Measurements from ENCODE around the gene HAUS7.

Gene HAUS7

DNA sequence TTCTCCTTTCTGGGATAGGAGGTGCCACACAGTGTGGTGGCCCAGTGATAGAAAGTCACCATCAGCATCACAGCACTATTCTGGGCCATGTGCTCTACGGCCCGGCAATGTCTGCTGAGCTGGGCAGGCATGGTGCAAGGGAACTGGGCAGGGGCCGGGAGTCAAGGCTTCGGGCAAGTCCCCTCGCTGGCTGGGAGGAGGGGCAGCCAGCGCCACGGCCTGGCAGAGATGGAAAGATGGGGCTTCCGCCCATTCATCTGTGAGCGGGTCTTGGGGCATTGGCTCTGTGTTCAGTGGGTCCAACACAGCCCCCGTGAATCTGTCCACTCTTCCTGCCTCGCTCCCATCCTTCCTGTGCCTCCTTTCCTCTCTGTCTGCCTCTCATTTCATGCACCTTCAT lies 40.0 kb upstream of the HAUS7 start:
- H3K27me3 ChIP-seq (replicated peaks; ENCODE audit: control insufficient read depth, insufficient read depth, low read length): peaks cover 15% of the 10 kb centered on the region
- H3K4me1 ChIP-seq (ENCODE audit: control insufficient read depth, insufficient read depth, low read length): no peaks in the 10 kb centered on the region
- H3K9ac ChIP-seq (ENCODE audit: low read length): no peak overlapping the region
- no peaks in the 10 kb centered on the region for H3K36me3 ChIP-seq (ENCODE audit: control insufficient read depth, insufficient read depth, low read length, severe bottlenecking)
- no peak for DNase-seq (ENCODE audit: low read depth)
- no peaks in the 10 kb centered on the region for H3K9me3 ChIP-seq (ENCODE audit: control insufficient read depth, low read length)
- H3K4me3 ChIP-seq (ENCODE audit: low read length): no peak overlapping the region

DNA sequence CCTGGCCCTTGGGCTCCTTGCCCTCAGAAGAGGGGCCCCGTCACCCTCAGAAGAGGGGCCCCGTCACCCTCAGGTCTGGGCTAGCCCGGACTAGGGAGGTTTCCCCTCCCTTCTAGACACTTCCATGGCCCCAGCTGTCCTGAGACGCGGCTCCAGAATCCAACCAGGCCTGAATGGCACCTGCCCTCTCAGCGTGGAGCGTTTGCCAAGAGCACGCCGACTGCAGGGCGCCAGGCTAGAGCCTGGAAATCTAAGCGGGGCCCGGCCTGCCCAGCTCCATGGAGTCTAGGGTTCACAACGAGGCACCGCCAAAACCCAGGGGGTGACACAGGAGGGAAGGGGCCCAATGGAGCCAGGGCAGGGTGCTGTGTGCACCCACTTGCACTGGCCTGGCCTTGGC lies 39.2 kb upstream of the HAUS7 start:
- H3K4me3 ChIP-seq (ENCODE audit: low read length): no peak overlapping the region
- H3K36me3 ChIP-seq (ENCODE audit: control insufficient read depth, insufficient read depth, low read length, severe bottlenecking): no peaks in the 10 kb centered on the region
- H3K9me3 ChIP-seq (ENCODE audit: control insufficient read depth, low read length): no peaks in the 10 kb centered on the region
- DNase-seq (ENCODE audit: low read depth): no peak
- no peak overlapping the region for H3K9ac ChIP-seq (ENCODE audit: low read length)
- no peaks in the 10 kb centered on the region for H3K4me1 ChIP-seq (ENCODE audit: control insufficient read depth, insufficient read depth, low read length)
- H3K27me3 ChIP-seq (replicated peaks; ENCODE audit: control insufficient read depth, insufficient read depth, low read length): peaks cover 7% of the 10 kb centered on the region

DNA sequence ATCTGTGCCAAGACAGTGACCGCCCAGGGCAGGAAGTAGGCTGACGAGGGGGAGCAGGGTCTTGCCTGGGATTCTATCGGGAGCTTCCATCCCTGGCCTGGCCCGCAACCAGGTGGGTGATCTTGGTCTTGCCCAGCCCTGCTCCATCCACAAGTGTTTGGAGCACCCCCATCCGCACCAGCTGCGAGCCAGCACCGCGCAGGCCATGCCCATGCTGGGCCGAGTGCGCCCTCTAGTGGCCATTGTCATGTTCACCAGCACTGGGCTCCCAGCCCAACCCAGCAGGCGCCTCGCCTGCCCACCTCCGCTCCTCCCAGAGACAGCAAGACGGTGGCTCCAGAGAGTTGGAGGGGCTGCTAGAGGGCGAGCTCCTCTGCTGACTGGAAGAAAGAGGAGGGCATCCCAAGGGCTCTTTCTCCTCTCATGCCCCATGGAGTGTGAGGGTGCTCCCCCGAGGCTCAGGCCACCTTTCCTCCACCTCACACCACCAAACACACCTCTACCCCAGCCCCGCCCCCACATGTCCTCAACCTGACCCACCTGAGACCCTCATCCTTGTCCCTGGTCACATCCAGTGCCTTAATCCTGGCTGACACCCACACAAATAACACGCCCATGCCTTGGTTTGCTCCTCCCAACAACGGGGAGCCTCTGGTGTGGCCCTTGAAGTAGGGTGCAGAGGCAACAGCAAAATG lies 37.3 kb upstream of the HAUS7 start:
- DNase-seq (ENCODE audit: low read depth): peak; percentile 84
- no peak overlapping the region for H3K9ac ChIP-seq (ENCODE audit: low read length)
- no peaks in the 10 kb centered on the region for H3K4me1 ChIP-seq (ENCODE audit: control insufficient read depth, insufficient read depth, low read length)
- no peaks in the 10 kb centered on the region for H3K9me3 ChIP-seq (ENCODE audit: control insufficient read depth, low read length)
- no peaks in the 10 kb centered on the region for H3K36me3 ChIP-seq (ENCODE audit: control insufficient read depth, insufficient read depth, low read length, severe bottlenecking)
- peaks cover 2% of the 10 kb centered on the region for H3K27me3 ChIP-seq (replicated peaks; ENCODE audit: control insufficient read depth, insufficient read depth, low read length)
- no peak overlapping the region for H3K4me3 ChIP-seq (ENCODE audit: low read length)

DNA sequence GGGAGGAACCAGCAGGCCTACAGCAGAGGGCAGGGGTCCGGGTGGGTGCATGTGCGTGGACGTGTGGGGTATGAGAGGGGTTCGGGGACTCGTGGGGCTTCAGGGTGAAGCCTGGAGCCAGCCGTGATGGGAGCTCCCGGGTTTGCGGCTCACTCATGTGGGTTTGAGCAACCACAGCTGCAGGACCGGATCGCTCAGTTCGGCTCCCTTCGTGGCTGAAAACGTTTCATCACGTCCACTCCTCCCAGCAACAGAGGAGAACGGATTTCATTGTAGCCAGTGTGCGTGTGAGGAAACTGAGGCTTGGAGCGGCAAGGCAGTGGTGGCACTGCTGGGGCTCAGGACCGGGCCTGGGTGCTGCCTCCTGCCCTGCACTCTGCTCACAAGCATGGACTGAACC lies 35.0 kb upstream of the HAUS7 start:
- no peak for DNase-seq (ENCODE audit: low read depth)
- Histone ChIP-seq H3K4me1 (ENCODE audit: control insufficient read depth, insufficient read depth, low read length) (no peaks in the 10 kb centered on the region), H3K27me3 (replicated peaks; ENCODE audit: control insufficient read depth, insufficient read depth, low read length) (no peaks in the 10 kb centered on the region), H3K9ac (ENCODE audit: low read length) (no peak overlapping the region), H3K9me3 (ENCODE audit: control insufficient read depth, low read length) (no peaks in the 10 kb centered on the region), H3K36me3 (ENCODE audit: control insufficient read depth, insufficient read depth, low read length, severe bottlenecking) (no peaks in the 10 kb centered on the region), H3K4me3 (ENCODE audit: low read length) (no peak overlapping the region)

DNA sequence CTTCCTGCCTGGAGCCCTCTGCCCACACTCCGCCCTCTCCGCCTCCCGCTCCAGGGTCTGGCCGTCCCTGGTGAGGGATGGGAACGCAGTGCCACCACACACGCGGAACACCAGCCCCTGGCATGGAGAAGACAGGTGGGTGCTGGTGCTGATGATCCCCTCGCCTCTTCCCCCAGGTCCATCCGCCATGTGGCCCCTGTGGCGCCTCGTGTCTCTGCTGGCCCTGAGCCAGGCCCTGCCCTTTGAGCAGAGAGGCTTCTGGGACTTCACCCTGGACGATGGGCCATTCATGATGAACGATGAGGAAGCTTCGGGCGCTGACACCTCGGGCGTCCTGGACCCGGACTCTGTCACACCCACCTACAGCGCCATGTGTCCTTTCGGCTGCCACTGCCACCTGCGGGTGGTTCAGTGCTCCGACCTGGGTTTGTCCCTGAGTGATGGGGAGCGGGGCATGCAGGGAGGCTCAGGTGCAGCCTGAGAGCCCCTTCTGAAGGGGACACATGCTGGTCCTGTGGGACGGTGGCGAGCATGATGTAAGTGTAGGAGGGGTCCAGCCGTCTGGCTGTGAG lies 34.2 kb upstream of the HAUS7 start:
- Histone ChIP-seq H3K4me1 (ENCODE audit: control insufficient read depth, insufficient read depth, low read length) (no peaks in the 10 kb centered on the region), H3K4me3 (ENCODE audit: low read length) (no peak overlapping the region), H3K27me3 (replicated peaks; ENCODE audit: control insufficient read depth, insufficient read depth, low read length) (no peaks in the 10 kb centered on the region), H3K36me3 (ENCODE audit: control insufficient read depth, insufficient read depth, low read length, severe bottlenecking) (no peaks in the 10 kb centered on the region), H3K9ac (ENCODE audit: low read length) (no peak overlapping the region), H3K9me3 (ENCODE audit: control insufficient read depth, low read length) (no peaks in the 10 kb centered on the region)
- no peak for DNase-seq (ENCODE audit: low read depth)

DNA sequence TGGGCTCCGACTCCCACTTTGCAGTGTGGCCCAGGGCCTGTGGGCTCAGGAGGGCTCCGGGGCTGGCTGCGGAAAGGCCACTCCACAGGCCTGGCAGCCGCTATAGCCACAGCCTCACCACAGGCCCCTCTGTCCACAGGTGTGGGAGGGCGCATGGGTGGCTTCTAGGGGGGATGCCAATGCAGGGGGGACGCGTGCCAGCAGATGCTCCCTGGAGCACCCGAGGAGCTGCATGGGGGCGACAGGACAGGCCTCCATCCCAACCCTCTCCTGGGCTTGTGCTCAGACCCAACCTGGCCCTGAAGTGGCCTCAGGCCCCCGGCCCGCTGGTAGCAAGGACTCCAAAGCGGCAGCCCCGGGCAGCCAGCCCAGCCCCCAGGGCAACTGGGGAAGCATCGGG lies 32.4 kb upstream of the HAUS7 start:
- no peak overlapping the region for H3K9ac ChIP-seq (ENCODE audit: low read length)
- peaks cover 4% of the 10 kb centered on the region for H3K27me3 ChIP-seq (replicated peaks; ENCODE audit: control insufficient read depth, insufficient read depth, low read length)
- H3K9me3 ChIP-seq (ENCODE audit: control insufficient read depth, low read length): no peaks in the 10 kb centered on the region
- H3K4me3 ChIP-seq (ENCODE audit: low read length): no peak overlapping the region
- no peaks in the 10 kb centered on the region for H3K4me1 ChIP-seq (ENCODE audit: control insufficient read depth, insufficient read depth, low read length)
- DNase-seq (ENCODE audit: low read depth): no peak
- no peaks in the 10 kb centered on the region for H3K36me3 ChIP-seq (ENCODE audit: control insufficient read depth, insufficient read depth, low read length, severe bottlenecking)

DNA sequence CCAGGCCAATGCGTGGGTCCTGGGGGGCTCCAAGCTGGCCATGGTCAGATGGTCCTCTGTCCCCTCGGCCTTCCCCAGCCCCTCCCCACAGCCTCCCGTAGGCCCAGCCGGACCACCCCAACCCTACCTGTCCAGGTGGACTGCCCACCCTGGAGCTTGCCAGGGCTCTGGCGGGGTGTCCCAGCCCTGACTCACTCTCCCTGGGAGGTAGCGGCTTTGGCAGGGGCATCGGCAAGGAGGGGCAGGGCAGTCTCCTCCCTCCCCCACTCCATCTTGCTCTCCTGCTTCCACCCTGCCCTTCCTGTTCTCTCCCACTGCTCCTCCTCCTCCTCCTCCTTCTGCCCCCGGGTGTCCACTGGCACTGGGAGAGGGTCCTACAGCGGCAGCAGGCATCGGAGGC lies 31.8 kb upstream of the HAUS7 start:
- DNase-seq (ENCODE audit: low read depth): no peak
- H3K27me3 ChIP-seq (replicated peaks; ENCODE audit: control insufficient read depth, insufficient read depth, low read length): peaks cover 4% of the 10 kb centered on the region
- no peaks in the 10 kb centered on the region for H3K4me1 ChIP-seq (ENCODE audit: control insufficient read depth, insufficient read depth, low read length)
- no peaks in the 10 kb centered on the region for H3K9me3 ChIP-seq (ENCODE audit: control insufficient read depth, low read length)
- H3K36me3 ChIP-seq (ENCODE audit: control insufficient read depth, insufficient read depth, low read length, severe bottlenecking): no peaks in the 10 kb centered on the region
- no peak overlapping the region for H3K9ac ChIP-seq (ENCODE audit: low read length)
- H3K4me3 ChIP-seq (ENCODE audit: low read length): no peak overlapping the region

DNA sequence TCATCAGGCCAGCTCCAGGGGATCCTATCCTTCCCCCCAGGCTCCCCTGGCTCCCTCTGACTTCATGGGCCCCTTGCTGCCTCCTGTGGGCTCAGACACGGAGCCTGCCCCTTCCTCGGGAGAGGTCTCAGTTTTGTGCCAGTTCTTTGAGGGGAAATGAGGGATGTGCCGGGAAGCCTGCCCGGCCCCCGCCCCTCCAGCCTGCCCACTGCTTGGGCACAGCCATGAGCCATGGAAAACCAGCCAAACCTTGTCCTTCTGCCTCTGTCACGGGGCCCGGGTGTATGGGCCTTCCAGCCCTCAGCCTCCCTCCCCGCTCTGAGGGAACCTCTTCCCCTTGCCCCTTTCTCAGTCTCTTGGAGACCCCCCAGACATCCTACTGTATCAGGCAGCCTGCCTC lies 31.2 kb upstream of the HAUS7 start:
- DNase-seq (ENCODE audit: low read depth): no peak
- Histone ChIP-seq H3K36me3 (ENCODE audit: control insufficient read depth, insufficient read depth, low read length, severe bottlenecking) (no peaks in the 10 kb centered on the region), H3K9me3 (ENCODE audit: control insufficient read depth, low read length) (no peaks in the 10 kb centered on the region), H3K4me1 (ENCODE audit: control insufficient read depth, insufficient read depth, low read length) (no peaks in the 10 kb centered on the region), H3K9ac (ENCODE audit: low read length) (no peak overlapping the region), H3K27me3 (replicated peaks; ENCODE audit: control insufficient read depth, insufficient read depth, low read length) (peaks cover 4% of the 10 kb centered on the region), H3K4me3 (ENCODE audit: low read length) (no peak overlapping the region)

DNA sequence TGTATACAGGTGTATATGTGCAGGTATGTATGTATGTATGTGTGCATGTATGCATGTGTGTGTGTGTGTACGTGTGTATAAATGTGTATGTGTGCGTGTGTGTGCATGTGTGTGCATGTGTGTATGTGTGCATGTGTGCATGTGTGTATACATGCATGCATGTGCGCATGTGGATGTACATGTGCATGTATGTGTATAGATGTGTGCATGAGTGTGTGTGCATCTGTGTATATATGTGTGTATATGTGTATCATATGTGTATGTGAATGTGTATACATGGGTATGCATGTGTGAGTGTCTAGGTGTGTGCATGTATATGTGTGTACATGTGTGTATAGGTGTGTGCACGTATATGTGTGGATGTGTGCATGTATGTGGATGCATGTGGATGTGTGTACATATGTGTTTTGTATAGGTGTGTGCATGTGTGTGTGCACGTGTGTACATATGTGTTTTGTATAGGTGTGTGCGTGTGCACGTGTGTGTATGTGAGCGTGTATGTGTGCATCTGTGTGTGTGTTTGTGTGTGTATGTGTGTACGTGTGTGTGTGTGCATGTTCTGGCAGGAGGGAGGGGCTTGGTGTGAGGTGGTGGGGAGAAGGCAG lies 30.4 kb upstream of the HAUS7 start:
- Histone ChIP-seq H3K36me3 (ENCODE audit: control insufficient read depth, insufficient read depth, low read length, severe bottlenecking) (no peaks in the 10 kb centered on the region), H3K4me1 (ENCODE audit: control insufficient read depth, insufficient read depth, low read length) (no peaks in the 10 kb centered on the region), H3K9me3 (ENCODE audit: control insufficient read depth, low read length) (no peaks in the 10 kb centered on the region), H3K4me3 (ENCODE audit: low read length) (no peak overlapping the region), H3K27me3 (replicated peaks; ENCODE audit: control insufficient read depth, insufficient read depth, low read length) (peaks cover 4% of the 10 kb centered on the region), H3K9ac (ENCODE audit: low read length) (no peak overlapping the region)
- DNase-seq (ENCODE audit: low read depth): no peak

DNA sequence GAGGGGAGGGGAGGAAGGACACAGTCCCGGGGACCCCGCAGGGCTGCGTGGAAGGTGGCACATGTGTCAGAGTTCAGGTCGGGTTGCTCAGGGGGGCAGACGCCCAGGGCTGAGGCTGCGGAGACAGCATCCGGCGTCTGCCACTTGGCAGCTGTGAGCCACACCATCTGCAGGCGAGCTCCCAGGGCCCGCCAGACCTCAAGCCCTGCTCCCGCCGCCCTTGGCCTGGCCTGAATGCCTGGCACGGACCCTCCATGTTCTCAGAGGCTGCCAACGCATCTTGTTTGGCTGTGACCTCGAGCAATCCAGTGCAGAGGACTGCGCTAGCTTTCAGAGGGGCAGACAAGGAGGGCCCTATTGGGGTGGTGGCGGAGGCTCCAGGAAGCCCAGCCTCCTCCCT lies 29.5 kb upstream of the HAUS7 start:
- Histone ChIP-seq H3K9me3 (ENCODE audit: control insufficient read depth, low read length) (no peaks in the 10 kb centered on the region), H3K4me3 (ENCODE audit: low read length) (no peak overlapping the region), H3K9ac (ENCODE audit: low read length) (no peak overlapping the region), H3K27me3 (replicated peaks; ENCODE audit: control insufficient read depth, insufficient read depth, low read length) (peaks cover 4% of the 10 kb centered on the region), H3K4me1 (ENCODE audit: control insufficient read depth, insufficient read depth, low read length) (no peaks in the 10 kb centered on the region), H3K36me3 (ENCODE audit: control insufficient read depth, insufficient read depth, low read length, severe bottlenecking) (no peaks in the 10 kb centered on the region)
- no peak for DNase-seq (ENCODE audit: low read depth)

DNA sequence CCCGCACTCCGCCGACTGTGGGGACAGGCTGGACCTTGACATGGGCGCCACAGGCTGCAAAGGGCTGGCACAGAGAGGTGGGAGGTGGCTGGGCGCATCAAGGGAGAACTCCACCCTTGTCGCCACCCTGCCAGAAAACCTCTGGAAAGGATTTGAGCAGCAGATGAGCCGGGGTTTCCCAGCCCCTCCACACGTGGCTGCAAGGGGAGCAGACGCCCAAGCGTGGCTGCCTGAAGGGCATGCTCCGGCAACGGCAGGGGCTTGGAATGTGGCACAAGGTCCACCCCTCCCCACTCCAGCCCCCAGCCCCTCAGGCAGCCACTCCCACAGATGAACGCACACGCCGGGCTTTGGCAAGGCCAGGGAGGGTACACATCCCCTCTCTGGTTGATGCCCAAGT lies 29.0 kb upstream of the HAUS7 start:
- Histone ChIP-seq H3K4me1 (ENCODE audit: control insufficient read depth, insufficient read depth, low read length) (no peaks in the 10 kb centered on the region), H3K36me3 (ENCODE audit: control insufficient read depth, insufficient read depth, low read length, severe bottlenecking) (no peaks in the 10 kb centered on the region), H3K9ac (ENCODE audit: low read length) (no peak overlapping the region), H3K9me3 (ENCODE audit: control insufficient read depth, low read length) (no peaks in the 10 kb centered on the region), H3K4me3 (ENCODE audit: low read length) (no peak overlapping the region), H3K27me3 (replicated peaks; ENCODE audit: control insufficient read depth, insufficient read depth, low read length) (peaks cover 4% of the 10 kb centered on the region)
- no peak for DNase-seq (ENCODE audit: low read depth)

Measured in adipocyte (in vitro differentiated cells).